Cerebellar cortex (tissue), 1 donor: ENCODE measurements around the gene BTBD9.

Source experiments
- DNase-seq: peaks from one replicate; pipeline ENCODE4 v3.0.0-alpha.2; 2015; ENCODE audit warnings: low spot score

BTBD9 gene

DNA sequence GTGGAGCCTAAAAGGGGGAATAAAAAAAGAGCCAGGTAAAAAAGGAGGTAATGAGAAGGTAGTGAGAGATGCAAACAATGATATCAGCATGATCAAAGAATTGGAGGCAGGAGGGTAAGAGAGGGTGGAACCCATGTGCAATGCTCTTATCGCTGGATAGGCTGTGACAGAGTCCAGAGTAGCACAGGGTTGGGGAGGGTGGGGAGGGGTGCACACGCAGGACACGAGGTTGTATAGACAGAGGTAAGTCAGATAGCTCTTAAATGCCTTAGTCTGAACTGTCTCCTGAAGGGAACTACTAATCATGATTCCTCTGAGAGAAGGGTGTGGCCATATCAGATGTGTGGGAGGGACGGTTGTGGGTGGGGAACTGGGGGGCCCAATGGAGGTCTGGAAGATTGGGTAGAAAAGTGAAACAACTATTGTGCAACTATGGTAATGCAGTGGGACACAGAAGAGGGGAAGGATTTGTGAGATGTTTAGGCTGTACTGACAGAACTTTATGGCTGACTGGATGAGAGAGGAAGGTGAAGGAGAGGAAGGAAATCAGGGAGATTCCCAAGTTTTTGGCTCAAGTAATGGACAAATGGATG lies 354.8 kb downstream of the BTBD9 start:
- no peak for DNase-seq

DNA sequence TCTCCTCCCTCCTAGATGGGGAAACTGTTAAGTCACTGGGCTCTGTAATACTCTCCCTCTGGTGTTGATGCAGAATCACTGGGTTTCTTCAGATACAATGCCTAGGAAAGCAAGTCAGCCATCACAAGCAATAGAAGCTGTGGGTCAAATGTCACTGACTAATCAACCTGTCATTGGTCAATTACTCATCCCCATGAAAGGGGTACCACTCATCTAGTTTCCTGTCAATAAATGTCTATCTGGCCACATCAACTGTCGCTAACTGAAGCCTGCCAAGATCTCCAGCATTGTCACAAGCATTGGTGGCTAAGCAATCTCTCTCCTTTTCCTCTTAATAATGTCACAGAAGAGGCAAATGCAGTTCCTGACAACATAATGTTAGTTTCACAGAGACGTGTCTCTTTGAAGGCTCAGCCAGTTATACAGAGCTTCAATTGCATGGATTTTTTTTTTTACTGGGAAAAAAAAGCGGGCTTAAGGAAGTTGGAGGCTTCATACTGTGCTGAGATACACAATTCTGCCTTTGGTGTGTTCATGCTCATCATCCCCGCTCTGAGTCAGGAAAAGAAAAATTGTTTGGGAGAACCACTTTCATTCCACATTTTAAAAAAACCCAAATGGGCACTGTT lies 355.9 kb downstream of the BTBD9 start:
- no peak for DNase-seq

DNA sequence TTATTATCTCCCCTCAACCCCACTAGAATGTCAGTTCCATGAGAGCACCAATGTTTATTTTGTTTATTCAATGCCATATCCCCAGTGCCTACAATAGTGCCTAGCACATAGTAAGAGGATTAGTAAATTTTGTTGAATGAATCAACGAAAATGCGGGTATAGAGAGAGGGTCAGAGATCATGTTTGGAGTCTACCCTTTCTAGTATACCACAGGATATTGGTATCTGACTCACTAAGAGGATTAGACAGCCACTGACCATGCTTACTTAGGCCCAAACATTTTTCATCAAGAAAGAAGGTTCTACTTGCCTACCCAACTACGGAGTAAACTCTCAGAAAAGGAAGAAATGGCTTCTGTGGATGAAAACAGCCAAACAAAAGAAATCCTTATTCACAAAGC lies 356.8 kb downstream of the BTBD9 start:
- no peak for DNase-seq

DNA sequence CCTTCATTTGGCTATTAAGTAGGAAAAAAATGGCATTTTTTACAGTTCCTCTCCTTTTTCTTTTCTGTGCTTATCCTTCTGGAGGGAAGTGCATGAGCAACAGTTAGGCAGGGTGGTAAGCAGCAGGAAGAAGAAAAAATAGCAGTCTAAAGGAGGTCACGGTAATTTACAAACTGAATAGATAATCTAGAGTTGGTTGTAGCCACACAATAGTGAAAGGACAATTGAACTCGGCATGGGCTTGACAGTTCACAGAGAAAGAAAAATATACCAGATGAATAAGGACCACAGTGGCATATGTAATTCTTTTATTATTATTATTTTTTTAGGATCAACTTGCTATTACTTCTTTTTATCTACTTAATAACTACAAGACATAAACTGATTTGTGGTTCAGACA lies 358.6 kb downstream of the BTBD9 start:
- no peak for DNase-seq

DNA sequence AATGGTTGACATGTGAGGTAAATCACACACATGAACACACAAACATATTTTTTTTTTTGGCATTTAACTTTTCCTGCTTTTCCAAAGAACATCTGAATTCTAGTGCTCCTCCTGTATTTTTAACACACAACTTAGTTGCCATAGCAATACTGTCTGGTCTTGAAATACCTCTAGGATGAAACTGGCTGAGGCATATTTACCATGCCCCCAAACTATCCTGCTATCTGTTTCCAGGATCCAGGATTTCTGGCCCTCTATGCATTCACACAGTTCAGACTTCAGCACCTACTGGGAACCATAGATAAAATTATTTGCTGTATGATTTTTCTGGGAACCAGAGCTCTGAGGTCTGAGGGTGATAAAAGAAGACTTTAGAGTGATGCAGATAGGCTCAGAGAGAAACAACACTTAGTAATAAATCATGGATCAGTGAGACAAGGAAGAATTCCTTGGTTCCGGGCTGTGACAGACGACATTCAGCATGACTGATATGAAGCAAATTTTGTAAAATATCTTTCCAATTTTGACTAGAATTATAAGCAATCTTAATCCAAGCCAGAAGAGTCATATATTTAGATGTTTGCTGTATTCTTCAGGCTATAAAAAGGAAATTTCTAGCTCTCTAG lies 359.7 kb downstream of the BTBD9 start:
- DNase-seq = no peak

DNA sequence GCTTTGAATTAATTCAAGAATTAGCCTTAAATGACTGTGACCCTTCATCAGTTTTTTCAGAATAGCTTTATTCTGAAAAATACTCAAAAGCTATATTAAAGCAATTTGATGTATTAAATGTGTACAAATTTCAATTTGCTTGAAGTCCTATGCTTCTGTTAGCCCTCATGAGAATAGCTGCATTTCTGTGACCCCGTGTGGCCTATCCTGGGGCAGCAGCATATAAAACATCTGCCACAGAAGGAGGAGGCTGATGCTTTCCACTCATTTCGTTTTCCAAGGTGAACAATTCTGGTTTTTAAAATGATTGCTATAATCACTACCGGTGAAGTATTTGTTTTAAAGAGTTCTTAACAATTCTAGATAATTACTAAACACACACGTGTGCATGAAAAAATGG lies 360.3 kb downstream of the BTBD9 start:
- no peak for DNase-seq

DNA sequence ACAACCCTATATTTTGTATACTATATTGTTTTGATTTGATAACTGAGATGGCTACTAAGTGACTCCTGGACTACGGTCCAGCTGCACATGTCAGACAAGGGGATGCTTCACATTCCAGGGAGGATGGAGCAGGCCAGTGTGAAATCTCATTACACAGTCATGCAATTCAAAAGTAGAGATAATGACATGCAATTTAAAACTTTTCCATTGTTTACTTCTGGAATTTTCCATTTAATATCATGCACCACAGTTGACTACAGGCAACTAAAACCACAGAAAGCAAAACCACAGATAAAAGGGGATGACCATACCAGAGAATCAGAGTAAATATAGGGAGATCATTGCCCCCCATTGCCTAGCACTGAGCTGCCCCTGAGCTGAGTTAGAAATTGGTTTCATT lies 366.4 kb downstream of the BTBD9 start:
- DNase-seq = no peak

DNA sequence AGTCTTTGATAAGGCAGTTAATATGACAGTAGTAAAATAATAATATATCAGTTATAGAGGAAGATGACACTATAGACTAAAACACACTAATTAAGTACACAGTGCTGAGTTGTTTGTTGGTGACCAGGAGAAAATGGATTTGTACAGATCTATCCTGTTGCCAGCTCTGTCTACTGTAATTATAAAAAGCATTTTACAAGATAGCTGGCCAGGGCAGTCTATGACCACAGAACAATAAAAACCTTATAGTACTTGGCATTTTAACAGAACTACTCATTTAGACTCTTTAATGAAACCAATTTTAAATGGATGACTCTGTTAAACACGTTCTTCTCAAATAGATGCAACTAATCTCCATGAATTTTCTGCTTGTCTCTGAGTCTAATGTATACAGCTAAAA lies 367.5 kb downstream of the BTBD9 start:
- DNase-seq = no peak

DNA sequence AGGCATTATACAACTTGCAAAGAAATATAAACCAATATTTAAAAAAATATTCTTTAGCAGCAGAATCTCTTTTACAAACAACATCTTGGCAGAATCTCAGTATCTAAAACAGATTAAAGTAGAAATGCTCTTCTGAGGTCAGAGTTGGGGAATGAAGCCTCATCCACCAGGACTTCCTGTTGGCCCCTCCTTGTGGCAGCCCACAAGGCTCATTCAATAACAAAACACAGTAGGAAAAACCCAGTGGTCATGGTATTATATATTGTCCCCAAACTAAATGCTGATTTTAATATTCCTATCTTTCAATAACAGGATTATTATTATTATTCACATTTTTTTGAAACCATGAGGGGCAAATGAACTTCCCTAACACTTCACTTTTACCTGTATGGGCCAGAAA lies 368.6 kb downstream of the BTBD9 start:
- no peak for DNase-seq

DNA sequence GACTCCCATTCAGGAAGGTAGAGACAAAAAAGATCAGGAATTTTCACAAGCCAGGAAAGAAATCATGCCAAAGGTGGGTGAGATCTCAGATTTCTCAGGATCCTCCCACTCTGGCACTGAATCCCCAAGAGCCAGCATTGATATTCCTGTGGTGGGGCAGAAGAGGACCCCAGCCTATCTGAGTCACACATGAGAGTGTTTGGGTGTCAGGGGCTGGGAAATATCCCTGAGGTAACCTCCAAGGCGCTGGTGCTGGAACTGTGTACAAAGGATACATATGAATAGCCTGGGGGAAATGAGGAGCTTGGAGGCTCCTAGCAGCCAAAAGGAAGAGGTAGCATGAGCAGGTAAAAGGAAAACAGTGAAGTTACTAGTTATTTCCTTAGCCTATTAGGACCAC lies 369.4 kb downstream of the BTBD9 start:
- no peak for DNase-seq

DNA sequence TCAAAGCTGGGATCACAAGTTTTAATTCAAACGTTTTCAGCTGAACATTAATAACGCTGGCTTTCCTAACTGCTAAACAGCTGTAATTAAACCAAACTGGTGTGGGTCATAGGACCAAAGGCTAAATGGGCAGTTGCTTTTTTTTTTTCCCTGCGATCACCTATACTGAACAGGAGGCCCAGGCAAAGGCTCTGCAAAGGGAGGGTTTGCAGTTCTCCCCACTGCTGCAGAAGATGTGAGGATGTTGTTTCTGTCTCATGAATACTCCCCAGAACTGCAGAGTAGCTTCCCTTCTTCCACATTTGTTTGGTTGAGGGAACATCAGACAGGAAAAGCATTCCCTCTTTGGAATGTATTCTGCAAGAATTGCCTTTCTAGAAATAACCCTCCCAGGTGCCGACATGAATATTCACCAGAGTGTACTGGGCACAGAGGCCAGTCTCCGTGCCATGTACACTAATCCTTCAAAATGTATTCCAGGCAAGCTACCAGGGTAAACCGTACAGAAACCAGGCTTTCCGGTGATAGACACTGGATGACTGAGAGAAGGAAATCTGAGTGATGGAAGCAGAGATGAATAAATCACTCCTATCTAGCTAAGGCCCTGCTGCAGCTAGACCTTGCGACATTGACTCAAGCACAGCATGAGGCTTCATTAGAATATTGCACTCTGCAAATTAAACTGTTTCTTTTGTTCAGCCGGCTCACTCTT lies 370.1 kb downstream of the BTBD9 start:
- no peak for DNase-seq

DNA sequence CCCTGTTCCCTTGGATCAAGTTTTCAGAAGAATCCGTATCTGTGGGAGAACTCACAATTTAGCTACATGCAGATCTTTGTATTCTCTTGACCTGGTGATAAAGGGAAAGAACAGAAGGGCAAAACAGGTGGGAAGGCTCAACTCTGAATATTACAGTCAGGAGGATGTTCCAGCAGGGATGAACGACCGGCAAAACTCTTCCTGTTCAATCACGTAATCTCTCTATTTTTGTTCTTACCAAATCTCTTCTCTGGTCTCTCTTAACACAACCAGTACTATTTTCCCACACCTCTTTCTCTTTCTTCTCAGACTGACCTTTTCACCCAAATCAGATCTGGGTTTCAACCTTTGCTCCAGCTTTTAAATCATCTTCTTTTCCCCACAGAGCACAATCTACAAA lies 371.4 kb downstream of the BTBD9 start:
- no peak for DNase-seq

DNA sequence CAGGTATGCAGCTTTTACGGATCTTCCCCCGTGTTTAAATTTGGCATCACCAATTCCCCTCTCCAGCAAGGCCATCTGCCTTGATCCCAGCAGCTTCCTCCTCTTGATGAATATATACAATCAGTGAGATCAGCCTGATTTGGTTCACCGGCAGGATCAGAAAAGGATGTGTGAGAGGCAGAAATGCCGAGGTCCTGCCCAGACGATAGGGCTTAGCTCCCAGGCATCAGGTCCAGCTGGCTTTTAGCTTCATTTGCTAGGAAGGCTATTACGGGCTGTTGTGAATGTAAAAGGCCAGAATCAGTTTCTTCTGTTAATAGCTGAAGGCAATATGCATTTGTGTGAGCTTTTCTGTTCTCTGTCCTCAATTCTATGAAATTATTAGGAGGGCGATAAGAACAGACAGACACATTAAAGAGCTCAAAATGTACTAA lies 372.8 kb downstream of the BTBD9 start:
- DNase-seq = peak; percentile 80

DNA sequence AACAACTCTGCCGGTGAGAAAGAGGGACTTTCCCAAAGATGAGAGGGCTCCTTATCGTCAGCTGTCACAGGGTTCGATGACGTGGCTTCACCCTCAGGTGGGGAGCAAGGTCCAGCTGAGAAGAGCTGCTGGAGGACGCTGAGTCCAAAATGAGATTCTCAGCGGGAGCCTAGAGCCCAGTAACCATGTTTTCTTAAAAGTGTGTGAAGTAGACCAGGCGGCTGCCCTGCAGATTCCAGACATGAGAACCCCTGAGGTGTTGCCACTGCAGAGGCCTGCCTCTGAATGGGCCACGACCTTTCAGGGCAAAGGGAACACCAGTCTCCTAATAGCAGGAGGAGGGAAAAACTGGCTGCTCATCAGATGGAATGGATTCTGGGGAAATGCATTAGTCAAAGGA lies 375.1 kb downstream of the BTBD9 start:
- no peak for DNase-seq

DNA sequence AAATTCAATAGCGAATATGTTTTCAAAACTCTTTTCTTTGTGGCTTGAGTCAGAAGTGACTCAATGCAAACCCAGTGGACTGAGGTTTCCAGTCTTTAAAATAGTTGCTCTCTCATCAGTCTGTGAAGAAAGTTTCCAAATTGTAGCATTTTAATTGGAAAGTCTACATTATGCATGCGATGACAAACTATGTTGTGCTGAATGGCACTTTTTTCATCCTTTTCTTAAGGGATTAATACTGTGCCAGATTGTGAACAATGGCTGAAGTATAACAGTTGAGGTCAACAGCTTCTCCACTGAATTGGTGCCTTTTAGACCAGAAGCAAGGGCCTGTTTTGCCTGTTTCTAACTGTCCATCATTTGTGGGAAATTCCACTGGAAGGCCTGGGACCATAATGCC lies 377.1 kb downstream of the BTBD9 start:
- DNase-seq = no peak

DNA sequence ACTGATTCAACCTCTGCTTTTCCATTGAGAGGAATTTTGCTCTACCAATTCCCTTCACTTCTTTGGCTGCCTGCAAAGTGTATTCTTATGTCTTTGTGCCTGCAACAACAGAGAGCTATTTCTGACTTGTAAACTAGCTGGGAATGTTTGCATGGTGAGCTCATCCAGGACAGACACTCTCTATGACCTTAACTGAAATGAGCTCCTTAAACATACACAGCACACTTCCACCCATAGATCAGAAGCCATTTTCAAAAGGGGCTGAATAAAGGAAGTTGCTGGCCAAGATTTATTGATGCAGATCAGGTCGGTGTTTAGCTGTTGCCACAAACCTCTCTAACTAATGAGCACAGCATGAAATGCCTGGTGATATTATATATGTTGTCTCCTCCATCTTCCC lies 377.7 kb downstream of the BTBD9 start:
- no peak for DNase-seq

DNA sequence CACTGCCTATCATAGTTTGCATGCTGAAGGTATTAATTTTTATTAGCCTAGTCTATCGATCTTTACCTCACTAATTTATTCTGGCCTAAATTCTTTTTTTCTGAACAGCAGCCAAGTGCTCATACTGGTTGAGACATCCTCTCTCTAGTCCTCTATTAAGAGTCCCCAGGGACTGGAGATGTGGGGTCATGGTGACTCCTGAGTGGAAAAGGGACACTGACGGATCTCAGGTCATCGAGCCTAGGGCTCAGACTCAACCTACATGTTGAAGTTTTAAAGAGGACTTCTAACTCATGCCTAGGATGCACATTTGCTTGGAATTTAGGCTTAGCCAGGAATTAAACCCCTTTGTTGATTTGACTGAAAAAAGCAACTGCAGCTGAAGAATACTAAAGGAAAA lies 378.1 kb downstream of the BTBD9 start:
- DNase-seq = no peak

DNA sequence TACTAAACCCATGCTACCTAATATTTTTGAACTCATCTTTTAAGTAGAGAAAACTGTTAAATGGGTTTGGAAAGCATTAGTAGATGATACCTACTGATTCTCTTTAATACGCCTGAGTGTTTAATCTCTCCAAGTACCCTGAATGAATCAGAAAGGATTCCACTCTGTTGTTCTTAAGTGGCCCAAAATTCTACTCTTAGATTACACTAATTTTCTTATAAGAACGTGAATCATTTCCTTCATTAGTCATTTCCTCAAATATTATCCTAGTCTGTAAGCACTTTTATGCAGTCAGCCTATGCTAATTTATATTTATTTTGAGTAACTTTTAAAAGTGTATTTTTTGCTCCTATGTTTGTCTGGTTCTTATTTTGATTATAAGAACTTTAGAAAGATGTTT lies 380.0 kb downstream of the BTBD9 start:
- DNase-seq = no peak

DNA sequence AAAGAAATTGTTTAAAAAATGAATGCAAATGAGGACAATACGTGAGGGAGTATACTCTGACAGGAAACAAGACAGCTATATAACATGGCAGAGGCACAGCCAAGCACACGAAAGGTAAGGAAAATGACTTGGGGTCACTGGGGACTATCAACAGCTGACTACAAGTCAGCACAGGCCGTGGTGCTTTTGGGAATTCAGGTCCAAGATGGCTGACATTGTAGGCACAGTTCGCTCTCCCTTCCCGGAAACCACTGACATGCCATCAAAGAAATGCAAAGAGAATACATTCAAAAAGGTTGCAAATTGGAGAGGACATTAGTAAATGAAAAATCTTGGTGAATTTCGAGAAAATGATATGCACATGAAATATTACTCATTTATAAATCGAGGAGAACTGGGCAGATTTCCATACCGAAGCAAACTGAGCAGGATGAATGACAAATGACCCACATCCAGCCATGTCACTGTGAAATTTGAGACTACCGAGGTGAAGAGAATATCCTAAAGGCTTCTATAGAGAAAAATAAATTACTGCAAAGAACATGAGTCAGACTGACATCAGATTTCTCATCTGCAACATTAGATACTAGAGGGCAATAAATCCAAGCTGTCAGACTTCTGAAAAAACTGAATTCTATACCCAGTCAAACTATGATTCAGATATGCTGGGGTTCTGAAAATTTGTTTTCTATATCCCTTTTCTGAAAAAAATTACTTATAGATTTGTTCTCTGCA lies 391.1 kb downstream of the BTBD9 start:
- no peak for DNase-seq

DNA sequence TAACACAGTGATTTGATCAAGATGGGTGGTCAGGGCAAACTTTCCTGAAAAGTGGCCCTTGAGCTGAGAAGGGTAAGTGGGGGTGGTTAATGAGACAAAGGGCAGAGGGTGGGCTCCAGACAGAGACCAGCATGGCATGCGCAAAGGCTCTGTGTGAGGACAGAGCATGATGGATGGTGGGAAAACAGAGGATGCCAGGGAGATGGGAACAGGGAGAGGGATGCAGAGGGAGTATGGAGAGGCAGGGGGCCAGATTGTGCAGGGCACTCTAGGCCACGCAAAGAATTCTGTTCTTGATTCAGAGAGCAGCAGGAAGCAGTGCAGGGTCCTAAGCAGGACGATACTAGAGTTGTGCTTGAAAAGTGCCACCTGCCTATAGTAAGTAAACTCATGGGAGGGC lies 394.4 kb downstream of the BTBD9 start:
- DNase-seq = no peak

DNA sequence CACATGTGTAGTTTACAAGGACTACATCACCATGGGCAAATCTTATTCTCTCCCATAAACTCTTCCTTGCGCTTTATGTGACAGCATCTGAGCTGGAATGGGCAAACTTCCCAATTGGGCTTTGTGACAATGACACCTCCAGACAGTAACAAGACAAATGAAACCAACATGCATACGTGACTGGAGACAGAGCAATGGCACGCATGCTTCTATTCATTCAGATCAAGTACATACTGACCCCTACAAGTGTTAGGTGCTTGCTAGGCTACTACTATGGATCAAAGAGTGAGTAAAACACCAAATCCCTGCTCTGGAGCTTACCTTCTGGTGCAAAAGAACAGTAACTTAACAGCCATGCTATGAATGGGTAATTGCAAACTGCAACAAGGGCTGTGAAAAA lies 394.9 kb downstream of the BTBD9 start:
- DNase-seq = no peak

DNA sequence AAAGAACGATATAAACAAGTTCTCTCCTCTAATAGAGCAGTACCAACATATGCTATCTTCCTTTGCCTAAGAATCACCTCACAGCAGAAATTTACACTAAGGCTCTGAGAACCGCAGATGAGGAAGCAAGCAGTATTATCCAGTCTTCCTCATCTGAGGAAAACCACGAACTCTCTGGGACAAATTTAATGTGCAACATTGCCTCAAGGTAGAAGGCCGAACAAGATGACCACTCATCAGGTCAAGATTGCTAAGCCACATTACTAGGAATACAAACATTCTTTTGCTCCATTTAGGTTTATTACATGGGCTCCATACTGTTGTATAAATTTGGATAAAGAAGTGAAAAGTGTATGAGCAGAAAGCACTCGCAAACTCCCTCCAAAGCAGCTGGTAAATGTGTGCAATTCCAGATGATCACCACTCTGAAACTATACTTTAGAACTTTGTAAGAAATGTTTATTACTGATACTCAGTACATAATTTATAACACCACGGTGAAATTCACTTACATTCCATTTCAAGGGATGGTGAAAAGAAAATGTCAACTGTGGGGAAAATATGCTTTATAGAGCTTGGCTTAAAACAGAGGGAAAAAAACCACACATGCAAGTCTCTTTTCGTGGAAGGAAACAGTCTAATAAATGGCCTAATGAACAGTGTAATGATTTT lies 398.4 kb downstream of the BTBD9 start:
- no peak for DNase-seq
